A673 (cell line): ENCODE results near the gene B4GALNT4. TPM values are rescaled to one million over a fixed set of nuclear protein-coding genes. Genes with fewer than 3 reads are reported as not detected.

ENCODE experiments used
- BruUV-seq: library from RNA; stranded (reverse); fragments of 400-500 nt; replicated peaks from 2 replicates; lab custom pipeline; 2021; lab: Mats Ljungman, UMichigan
- CTCF ChIA-PET: fragments of 300-600 bp; sonication (Branson Sonifier 250); formaldehyde crosslinking; loops from one replicate; lab custom pipeline; 2022; ENCODE audit warnings: antibody characterized with exemption; lab: Charles Lee
- POLR2A ChIA-PET: fragments of 300-600 bp; sonication (Branson Sonifier 250); formaldehyde crosslinking; loops from one replicate; lab custom pipeline; 2022; ENCODE audit warnings: antibody characterized with exemption; ENCODE audit not compliant: low non-redundant PET; lab: Charles Lee
- DNase-seq: peaks from one replicate; pipeline ENCODE4 v3.0.0-alpha.2; 2015; ENCODE audit warnings: low spot score
- H3K27ac ChIP-seq: fragments of 200-600 bp; sonication (generic); 2 replicates; pipeline ENCODE4 v1.5.1; 2016; ENCODE audit warnings: mixed run types, low read depth, mild to moderate bottlenecking, mixed read lengths, antibody characterized with exemption, low read length; ENCODE audit not compliant: poor library complexity, severe bottlenecking
- H3K27me3 ChIP-seq: fragments of 200-600 bp; sonication (generic); replicated peaks from 2 replicates; pipeline ENCODE4 v1.6.1; 2017; ENCODE audit warnings: mixed run types, low read depth, mild to moderate bottlenecking, mixed read lengths, antibody characterized with exemption, low read length; ENCODE audit not compliant: insufficient read depth, poor library complexity
- H3K36me3 ChIP-seq: fragments of 200-600 bp; sonication (generic); 2 replicates; pipeline ENCODE4 v1.6.1; 2016; ENCODE audit warnings: mixed run types, mild to moderate bottlenecking, mixed read lengths, antibody characterized with exemption, low read length; ENCODE audit not compliant: insufficient read depth, poor library complexity, severe bottlenecking
- H3K4me1 ChIP-seq: fragments of 200-600 bp; sonication (generic); 2 replicates; pipeline ENCODE4 v1.6.1; 2017; ENCODE audit warnings: mixed run types, mild to moderate bottlenecking, mixed read lengths, antibody characterized with exemption, low read length; ENCODE audit not compliant: insufficient read depth, poor library complexity, severe bottlenecking
- H3K4me3 ChIP-seq: fragments of 200-600 bp; sonication (generic); 2 replicates; pipeline ENCODE4 v1.5.1; 2016; ENCODE audit warnings: low read depth, mixed run types, mild to moderate bottlenecking, mixed read lengths, low read length; ENCODE audit not compliant: poor library complexity, severe bottlenecking
- H3K9me3 ChIP-seq: fragments of 200-600 bp; sonication (generic); 2 replicates; pipeline ENCODE4 v1.6.1; 2016; ENCODE audit warnings: mixed run types, low read depth, mild to moderate bottlenecking, mixed read lengths, antibody characterized with exemption, low read length; ENCODE audit not compliant: poor library complexity, severe bottlenecking
- EZH2 ChIP-seq: fragments of 200-600 bp; sonication (generic); IDR thresholded peaks from 2 replicates; pipeline ENCODE4 v1.6.1; 2017; ENCODE audit warnings: borderline replicate concordance, low read depth, mild to moderate bottlenecking, mixed read lengths, antibody characterized with exemption, low read length; ENCODE audit not compliant: poor library complexity, severe bottlenecking
- intact Hi-C: fragments of 100-400 bp; cut with micrococcal nuclease; formaldehyde crosslinking; loops from one replicate; pipeline ENCODE4 v1.10.0; 2022; ENCODE audit not compliant: unreplicated experiment
- total RNA-seq: library from RNA; stranded (reverse); gene quantifications from 2 replicates; pipeline ENCODE4 v1.2.3, GENCODE V29; 2021
- TF ChIP-seq, protein P1 (sequence below): fragments of 300-800, 200-600 bp; sonication (generic); conservative IDR thresholded peaks from 2 replicates; pipeline ENCODE4 v1.5.1; 2017; ENCODE audit warnings: low read depth, mild to moderate bottlenecking, antibody characterized with exemption, low read length, moderate library complexity, mixed read lengths

The B4GALNT4 gene
- total RNA-seq, 1 experiment from 2014 or later, result 19.0 TPM

GRCh38 chr11:420054-420910, 51.0 kb downstream of the B4GALNT4 start:
- no peaks in the 10 kb centered on the region for H3K4me1 ChIP-seq
- no peaks in the 10 kb centered on the region for H3K36me3 ChIP-seq
- ChIA-PET POLR2A (no interaction called here), CTCF (no interaction called here)
- no peaks in the 10 kb centered on the region for H3K9me3 ChIP-seq
- H3K4me3 ChIP-seq, result no peak overlapping the region
- DNase-seq, result no peak
- intact Hi-C loops, result no loop called here
- peaks cover 46% of the 10 kb centered on the region for H3K27me3 ChIP-seq
- TF ChIP-seq EZH2, result no peak
- TF ChIP-seq, protein P1, sequence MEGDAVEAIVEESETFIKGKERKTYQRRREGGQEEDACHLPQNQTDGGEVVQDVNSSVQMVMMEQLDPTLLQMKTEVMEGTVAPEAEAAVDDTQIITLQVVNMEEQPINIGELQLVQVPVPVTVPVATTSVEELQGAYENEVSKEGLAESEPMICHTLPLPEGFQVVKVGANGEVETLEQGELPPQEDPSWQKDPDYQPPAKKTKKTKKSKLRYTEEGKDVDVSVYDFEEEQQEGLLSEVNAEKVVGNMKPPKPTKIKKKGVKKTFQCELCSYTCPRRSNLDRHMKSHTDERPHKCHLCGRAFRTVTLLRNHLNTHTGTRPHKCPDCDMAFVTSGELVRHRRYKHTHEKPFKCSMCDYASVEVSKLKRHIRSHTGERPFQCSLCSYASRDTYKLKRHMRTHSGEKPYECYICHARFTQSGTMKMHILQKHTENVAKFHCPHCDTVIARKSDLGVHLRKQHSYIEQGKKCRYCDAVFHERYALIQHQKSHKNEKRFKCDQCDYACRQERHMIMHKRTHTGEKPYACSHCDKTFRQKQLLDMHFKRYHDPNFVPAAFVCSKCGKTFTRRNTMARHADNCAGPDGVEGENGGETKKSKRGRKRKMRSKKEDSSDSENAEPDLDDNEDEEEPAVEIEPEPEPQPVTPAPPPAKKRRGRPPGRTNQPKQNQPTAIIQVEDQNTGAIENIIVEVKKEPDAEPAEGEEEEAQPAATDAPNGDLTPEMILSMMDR, result no peak
- BruUV-seq, result no TSS peak
- H3K27ac ChIP-seq, result no peak overlapping the region

GRCh38 chr11:420911-421321, 51.6 kb downstream of the B4GALNT4 start:
- POLR2A ChIA-PET, result no interaction called here
- intact Hi-C loops, result no loop called here

GRCh38 chr11:422249-422656, 53.0 kb downstream of the B4GALNT4 start:
- DNase-seq, result no peak
- Histone ChIP-seq H3K27ac (no peak overlapping the region), H3K36me3 (no peaks in the 10 kb centered on the region), H3K27me3 (peaks cover 29% of the 10 kb centered on the region), H3K4me1 (no peaks in the 10 kb centered on the region), H3K4me3 (no peak overlapping the region), H3K9me3 (no peaks in the 10 kb centered on the region)
- intact Hi-C loops, result no loop called here
- BruUV-seq, result no TSS peak
- POLR2A ChIA-PET, result no interaction called here
- CTCF ChIA-PET, result no interaction called here
- TF ChIP-seq, protein P1, result no peak
- TF ChIP-seq EZH2, result no peak

More at GRCh38 chr11:420911-421321, 51.6 kb downstream of the B4GALNT4 start:
- no peak for DNase-seq
- Histone ChIP-seq H3K4me1 (no peaks in the 10 kb centered on the region), H3K9me3 (no peaks in the 10 kb centered on the region), H3K27ac (no peak overlapping the region), H3K36me3 (no peaks in the 10 kb centered on the region), H3K27me3 (peaks cover 42% of the 10 kb centered on the region), H3K4me3 (no peak overlapping the region)
- TF ChIP-seq, protein P1, result no peak
- TF ChIP-seq EZH2, result no peak
- no TSS peak for BruUV-seq
- CTCF ChIA-PET, result no interaction called here
